ENCODE results near the gene FKBP14.

FKBP14 gene

DNA sequence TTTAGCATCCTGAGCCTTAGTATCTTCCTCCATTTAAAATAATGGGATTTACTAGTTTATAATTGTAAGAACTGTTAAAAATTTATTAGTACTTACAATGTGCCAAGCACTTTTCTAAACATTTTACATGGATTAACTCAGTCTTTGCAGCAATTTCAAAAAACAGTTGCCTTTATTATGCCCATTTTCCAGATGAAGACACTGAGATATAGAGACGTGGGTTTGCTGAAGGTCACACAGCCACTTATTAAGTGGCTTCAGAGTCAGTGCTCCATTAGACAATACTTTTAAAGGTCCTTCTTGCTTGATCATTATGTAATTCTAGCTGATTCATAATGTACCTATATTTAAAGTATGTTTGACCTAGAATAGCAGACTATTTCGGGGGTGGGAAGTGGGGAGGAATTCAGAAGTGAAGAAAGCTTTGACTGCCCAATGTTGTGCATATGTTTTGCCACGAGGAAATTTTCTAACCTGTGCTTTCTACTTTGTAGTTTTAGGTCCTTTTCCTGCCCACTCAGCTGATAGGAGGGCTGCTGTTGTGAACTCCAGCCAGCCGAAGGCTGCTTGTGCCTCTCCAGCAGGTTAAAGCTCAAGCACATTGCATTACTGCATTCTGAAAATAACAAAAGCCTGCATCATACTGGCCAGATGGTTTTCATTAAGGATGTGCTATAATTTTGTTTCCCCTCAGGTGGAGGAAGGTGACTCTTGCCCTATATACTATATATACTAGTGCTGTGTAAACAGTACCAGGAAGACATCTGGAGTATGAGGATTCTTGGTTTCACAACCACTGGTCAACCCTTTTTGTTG is 6.0 kb upstream of the FKBP14 start:
- no peak for DNase-seq

DNA sequence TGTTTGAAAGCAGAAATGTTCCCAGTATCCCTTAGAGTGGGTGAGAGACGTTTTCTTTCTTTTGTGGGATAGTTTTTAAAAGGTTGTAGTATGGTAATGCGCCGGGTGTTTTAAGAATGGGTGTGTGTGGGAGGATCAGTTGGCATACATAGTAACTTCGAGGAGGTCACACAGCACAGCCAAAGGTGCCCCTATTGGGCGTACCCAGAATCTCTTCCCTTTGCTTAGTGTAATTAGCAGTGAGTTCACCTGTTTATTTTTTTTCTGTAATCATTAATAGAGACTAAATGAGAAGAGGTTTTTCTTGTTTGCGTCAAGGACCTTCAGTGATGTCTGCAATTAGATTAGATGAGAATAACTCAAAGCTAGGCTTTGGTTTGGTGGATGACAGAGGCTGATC is 3.2 kb upstream of the FKBP14 start:
- no peak for DNase-seq

DNA sequence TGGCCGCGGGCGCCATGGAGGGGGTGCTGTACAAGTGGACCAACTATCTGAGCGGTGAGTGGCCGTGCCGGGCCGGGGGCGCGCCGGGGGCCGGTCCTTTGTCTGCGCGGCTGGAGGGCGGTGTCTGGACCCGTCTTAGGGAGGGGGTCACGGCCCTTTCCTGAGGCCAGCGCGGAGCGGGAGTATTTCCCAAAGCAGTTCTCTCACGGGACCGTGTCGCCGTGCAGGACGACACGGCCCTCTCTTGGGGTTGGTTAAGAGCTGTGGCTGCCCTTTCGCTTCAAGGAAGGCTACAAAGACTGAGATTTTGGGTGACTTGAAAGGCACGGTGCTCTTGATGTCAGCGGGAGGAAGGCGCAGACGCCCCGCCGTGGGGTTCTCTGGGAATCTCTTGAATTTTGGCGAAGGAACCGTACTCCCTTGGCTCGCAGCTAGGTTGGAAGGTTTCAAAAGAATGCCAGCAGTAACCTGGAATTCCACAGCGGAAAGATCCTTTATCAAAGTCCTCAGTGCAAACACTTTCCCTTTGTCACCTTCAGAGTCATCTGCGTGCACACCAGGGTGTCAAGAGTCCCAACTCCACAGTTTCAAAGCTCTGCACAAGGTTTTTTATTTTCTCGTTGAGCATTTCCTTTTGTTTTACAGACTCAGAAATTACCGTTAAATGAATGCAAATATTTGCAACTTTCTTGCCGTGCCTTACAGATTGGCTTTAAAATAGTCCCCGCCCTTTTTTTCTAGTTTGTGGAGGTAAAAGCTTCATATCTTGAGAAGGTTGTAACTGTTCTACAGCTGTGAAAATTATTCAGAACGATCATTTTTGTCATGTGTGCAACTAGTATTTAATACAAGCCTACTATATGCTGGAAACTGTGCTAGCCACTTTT is 2.5 kb upstream of the FKBP14 start:
- DNase-seq = peak; percentile 88

DNA sequence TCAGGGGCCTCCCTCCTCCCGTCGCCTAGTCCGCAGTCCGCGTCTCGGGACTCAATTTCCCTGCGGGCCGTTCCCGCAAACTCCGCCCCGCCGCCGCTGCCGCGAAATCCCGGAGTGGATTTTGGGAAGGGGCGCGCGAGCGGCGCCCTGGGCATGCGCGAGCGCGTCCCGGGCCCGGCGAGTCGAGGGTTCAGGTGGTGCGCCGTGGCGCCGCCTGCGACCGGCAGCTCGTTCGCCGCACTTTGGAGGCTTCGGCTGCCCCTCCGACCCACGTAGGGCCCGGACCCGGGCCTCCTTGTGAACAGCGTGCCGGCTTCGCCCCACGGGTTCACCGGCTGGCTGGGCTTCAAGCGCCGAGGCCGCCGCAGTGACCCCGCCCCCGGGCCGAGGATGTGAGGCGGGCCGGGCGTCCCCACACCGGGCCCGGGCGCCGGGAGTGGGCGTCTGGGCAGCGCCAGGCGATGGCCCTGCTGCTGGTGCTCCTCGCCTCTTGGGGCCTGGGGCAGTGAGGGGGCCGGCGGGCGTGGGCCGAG is 1.8 kb upstream of the FKBP14 start, which contains the start of gene PLEKHA8:
Gene PLEKHA8, plus strand, starts transcription at position 197 of the 533 bp plus-strand sequence. CDS start 351 bp downstream, outside the sequence.
- peak; percentile 95 for DNase-seq

DNA sequence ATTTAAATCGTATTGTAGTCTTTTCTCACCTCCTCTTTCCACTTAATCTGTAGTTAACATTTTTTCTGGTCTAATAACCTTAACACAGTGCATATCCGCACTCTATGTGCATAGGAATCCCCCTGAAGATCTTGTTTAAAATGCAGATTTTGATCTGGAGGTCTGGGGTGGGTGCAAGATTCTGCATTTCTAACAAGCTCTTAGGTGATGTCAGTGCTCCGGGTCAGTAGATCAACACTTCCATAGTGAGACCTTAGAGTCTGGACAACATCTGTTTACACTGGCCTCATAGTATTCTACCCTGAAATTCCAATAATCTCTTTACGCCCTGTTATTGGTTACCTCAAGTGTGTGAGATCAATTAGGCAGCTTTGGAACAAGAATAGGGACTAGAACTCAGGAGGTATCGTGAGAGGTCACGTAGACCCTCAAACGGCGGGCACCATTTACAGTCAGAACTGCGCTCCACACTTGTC is 1.3 kb upstream of the FKBP14 start:
- no peak for DNase-seq

DNA sequence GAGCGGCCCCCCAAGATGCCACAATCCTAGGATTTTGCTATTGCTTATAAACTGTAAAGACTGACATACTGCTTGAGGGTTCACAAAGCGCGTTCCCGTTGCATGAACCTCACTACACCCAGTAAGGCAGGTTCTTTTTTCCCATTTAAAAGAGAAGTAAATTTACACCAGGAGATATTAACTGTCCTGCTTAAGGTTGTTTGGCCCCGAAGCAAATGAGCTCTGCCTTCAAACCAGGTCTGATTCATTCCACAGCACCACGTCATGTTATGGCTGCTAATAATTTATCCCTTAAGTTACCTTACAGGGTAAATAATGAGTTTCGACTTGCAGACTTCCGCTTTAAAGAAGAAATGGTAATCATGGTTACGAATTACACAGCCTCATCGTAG is 559 bp upstream of the FKBP14 start:
- DNase-seq = no peak

DNA sequence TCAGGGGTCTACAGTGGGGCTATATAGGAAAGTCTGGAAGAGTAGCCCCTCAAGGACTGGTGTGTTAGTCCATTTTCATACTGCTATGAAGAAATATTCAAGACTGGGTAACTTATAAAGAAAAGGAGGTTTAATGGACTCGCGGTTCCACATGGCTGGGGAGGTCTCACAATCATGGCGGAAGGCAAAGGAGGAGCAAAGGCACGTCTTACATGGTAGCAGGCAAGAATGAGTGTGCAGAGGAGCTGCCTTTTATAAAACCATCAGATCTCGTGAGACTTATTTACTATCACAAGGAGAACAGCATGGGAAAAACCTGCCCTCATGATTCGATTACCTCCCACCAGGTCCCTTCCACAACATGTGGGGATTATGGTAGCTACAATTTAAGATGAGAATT is 3.0 kb downstream of the FKBP14 start:
- DNase-seq = no peak

DNA sequence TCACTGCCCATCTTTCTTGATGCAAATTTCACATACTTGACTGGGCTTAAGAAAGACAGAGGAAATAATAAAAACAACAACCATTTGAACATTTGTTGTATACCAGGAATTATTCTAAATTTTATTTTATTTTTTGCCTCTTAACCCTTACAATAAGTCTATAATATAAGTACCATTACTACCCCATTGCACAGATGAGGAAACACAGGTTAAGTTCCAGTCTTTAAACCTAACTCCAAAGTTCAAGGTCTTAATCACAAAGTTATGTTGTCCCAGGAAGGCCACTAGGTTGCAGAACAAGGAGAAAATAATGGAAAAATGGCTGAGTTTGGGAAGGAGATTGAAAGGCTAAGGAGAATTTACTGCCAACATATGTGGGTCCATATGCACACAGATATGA is 3.5 kb downstream of the FKBP14 start:
- DNase-seq = no peak

DNA sequence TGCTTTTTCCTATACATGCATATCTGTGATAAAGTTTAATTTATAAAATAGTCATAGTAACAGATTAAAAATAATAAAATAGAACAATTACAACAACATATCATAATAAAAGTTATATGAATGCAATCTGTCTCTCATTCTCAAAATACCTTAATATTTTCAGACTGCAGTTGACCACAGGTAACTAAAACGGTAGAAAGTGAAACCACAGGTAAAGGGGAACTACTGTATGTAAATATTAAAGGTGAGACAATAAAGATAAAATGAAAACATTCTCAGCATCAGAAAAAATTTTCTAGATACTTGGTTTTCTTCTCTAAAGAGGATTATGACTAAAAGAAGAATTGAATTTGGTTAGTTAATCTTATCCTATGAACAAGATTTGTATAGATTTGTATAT is 6.0 kb downstream of the FKBP14 start:
- DNase-seq = no peak

DNA sequence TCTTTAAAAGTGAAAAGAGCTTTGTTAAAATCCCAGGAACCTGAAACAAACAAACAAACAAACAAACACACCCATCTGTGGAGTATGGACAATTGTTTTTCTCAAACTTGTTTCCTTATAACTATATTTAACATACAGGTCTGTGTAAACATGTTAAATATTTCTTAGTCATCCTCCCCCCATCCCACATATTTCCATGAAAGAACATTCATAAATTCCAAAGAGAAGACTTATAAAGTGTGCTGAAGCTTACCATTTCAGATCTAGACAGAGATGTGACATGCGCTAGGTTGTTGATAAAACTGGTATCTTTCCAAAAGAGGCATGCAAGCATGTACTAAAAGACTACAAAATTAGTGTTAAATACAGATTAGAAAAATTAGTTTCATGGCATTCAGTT is 6.5 kb downstream of the FKBP14 start:
- DNase-seq = no peak

DNA sequence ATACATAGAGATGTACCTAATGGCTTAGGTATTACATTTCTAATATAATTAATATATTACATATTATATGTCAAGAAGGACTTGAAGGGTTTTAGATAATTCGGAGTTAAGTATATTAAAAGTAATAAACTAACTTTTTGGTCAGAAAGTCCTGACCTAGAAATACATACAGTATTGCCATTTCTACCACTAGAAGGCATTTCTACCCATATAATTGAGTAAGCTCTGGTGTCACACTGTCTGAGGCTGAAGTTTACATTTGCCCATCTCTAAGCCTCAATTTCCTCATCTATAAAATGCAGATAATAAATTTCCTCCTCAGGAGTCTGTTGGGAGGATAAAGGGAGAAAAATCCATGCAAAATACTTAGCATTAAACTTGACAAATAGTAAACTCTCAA is 7.1 kb downstream of the FKBP14 start:
- no peak for DNase-seq

DNA sequence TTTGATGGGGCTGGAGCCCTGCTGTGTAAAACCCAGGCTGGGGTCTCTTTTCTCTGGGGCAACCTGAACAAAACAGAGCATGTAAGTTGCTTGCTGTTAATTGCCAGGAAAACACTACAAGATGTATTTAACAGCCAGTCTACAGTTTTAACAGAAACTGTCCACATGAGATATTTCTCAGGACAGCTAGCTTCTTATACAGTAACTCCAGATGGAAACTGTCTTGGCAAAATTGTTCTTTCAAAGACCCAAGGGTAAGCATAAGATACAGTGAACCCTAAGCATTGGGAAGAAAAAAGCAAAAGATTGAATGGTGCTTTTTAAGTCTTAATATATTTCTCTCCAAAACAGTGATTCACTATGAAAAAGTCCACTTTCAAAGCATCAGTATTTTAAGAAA is 8.1 kb downstream of the FKBP14 start:
- no peak for DNase-seq

DNA sequence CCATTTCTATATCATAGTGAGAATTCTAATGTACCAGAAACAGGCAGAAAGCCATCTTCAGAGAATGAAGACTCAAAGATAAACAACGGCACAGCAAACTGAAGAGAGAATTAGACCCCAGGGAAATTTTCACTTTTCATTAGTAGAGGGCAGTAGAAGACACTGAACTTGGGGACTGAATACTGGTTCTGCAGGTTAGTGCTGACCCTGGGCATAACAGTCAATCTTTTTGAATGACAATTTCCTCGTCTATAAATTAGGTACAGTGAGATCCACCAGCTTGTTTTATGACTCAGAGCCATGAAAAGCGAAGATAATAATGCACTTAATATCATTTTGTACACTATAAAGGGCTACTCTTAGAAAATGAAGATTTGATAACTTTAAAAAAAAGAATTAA is 13.7 kb downstream of the FKBP14 start:
- no peak for DNase-seq

DNA sequence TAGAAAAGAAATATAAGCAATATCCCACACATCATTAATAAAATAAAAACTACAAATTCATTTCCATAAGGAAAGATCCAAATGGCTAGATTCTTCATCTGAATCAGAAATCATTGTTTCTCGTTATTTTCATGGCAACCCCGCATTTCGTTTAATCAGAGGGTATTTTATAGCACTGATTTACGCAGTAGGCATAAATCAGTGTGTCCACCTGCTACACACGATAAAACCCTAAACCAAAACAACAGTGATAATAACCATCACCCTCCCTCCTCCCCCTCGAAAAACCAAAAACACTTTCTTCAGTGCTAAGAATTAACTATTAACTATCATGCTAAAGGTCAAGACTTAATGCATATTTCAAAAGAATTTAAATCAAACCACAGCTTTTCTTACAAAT is 16.5 kb downstream of the FKBP14 start:
- DNase-seq = no peak

DNA sequence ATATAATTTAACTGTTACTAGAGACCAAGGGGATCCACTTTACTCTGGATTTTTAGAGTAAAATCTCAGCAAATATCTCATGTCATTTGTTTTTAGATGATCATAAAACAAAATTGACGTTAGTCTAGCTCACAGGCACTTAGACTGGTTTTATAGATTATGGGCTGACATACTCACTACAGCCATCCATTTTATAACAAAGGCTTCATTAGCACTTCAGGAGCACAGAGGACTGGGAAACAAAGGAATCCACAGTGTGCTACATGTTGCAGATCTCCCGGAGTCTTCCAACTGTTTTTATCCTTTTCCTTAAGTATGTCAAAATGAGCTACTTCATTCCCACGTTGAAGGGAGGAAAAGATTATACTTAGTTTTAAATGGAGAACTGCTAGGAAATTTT is 21.0 kb downstream of the FKBP14 start:
- DNase-seq = no peak

DNA sequence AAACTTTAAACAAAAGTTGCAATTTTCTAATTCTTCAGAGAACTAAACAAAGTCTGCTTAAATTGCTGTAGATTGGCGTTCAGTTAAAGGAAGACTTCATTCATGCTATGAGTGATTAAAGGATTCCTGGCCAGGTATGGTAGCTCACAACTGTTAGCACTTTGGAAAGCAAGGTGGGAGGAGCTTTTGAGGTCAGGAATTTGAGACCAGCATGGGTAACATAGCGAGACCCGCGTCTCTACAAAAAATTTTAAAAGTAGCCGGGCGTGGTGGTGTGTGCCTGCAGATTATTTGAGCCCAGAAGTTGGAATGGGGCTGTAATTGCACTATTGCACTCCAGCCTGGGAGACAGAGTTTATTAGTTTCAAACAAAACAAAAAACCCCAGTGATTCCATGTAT is 23.4 kb downstream of the FKBP14 start:
- DNase-seq = no peak

DNA sequence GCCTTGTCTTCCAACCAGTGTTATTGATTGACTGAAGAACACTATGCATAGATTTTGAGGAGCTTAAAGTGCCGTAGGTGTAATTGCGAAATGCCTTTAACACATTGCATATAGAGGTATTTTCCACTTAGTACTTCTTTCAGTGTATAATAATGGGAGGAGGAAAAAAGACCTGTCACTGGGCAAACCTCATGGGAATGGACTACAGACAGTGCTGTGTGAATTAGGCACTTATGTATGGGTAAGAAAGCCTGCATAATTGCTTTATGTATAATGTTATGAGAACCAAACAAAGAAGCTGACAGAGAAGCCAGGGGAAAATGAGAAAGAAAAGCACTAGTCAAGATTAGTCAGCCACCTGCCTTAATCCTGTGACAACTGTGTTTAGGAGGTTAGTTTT is 24.5 kb downstream of the FKBP14 start:
- no peak for DNase-seq

DNA sequence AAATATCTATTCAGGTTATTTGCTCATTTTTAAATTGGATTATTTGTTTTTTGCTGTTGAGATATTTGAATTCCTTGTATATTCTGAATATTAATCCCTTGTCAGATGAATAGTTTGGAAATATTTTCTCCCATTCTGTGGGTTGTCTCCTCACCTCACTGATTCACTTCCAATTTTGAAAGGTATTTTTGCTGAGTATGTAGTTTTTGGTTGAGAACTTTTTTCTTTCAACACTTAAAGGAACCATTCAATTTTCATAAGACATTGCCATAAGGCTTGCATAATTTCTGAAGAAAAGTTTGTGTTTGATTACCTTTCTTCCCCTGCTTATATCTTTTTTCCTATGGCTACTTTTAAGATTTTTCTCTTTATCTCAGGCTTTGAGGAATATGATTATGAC is 28.0 kb downstream of the FKBP14 start:
- DNase-seq = no peak

DNA sequence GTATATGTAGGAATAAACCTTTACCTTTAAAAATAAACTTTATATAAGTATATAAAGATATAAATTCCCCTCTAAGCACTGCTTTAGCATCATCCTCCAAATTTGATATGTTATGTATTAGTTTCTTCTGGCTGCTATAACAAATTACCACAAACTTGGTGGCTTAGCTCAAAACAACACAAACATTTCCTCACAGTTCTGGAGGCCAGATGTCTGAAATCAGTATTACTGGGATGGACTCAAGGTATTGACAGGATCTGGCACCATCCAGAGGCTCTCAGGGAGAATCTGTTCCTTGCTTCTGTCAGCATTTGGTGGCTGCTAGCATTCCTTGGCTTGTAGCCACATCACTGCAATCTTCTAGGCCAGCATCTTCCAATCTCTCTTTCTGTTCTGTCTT is 30.2 kb downstream of the FKBP14 start:
- no peak for DNase-seq

DNA sequence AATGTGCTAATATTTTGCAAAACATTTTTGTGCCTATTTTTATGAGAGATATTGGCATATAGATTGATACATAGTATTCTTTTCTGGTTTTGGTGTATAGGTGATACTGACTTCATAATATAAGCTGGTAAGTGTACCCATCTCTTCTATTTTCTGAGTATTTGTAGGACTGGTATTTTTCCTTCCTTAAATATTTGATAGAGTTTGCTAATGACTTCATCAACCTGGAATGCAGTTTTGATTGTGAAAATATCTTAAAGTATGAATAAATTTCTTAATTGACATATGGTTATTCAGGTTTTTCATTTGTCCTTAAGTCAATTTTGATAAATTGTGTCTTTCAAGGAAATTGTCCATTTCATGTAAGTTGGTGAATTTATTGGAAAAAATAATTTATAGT is 30.9 kb downstream of the FKBP14 start:
- DNase-seq = no peak

DNA sequence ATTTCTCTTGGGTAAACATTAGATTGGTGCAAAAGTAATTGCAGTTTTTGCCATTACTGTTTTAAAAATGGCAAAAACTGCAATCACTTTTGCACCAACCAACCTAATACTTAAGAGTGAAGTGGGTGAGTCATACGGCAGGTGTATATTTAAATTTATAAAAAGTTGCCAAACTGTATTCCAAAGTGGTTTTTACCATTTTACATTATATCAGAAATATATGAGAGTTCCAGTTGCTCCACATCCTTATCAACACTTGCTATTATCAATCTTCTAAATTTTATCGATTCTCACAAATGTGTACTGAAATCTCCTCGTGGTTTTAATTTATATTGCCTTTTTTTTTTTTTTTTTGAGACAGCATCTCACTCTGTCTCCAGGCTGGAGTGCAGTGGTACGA is 33.4 kb downstream of the FKBP14 start:
- DNase-seq = no peak

DNA sequence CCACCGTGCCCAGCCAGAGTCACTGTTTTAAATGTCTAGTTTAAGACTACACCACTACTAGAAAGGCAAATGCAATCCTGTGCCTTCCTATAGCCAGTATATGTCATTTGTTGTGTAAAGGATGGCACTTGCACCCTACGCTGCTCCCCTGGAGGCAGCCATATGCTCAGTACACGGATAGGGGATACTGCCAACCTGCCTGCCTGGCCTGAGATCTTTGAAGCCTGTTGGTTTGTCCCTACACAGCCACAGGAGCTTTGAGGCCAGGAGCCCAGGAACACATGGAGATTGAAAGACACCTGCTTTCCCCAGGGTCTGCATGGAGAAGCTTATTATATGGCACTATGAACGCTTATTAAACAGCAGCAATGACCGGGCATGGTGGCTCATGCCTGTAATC is 34.6 kb downstream of the FKBP14 start:
- DNase-seq = no peak

DNA sequence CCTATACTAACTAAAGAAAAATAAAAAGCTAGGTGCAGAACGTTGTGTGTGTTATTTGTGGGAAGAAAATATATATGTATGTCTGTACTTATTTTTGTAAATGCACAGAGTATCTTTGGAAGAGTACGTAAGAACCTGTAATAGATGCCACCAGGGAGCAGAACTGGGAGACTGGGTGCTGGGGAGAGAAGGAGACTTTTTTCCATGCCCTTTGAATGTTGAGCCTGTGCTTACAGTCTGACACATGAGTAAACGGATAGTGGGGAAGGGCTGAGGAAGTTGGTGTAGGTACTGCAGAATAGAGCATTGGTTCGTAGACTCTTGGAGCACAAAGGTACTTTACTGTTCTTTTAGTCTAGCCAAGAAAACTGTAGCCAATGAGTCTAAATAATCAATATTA is 35.6 kb downstream of the FKBP14 start:
- no peak for DNase-seq

All from islet precursor cell (in vitro differentiated cells).